Endothelial cell of umbilical vein (primary cell): ENCODE data around the gene SALL2. TPM values are rescaled to one million over a fixed set of nuclear protein-coding genes. Genes with fewer than 3 reads are reported as not detected.

ENCODE experiments used
- BruUV-seq: library from RNA; stranded (reverse); fragments of 400-500 nt; replicated peaks from 2 replicates; lab custom pipeline; 2021; lab: Mats Ljungman, UMichigan
- CTCF ChIA-PET: fragments of 300-600, 350-600 bp; sonication (Branson Sonifier 250); formaldehyde crosslinking; loops from one replicate; lab custom pipeline; 2021; ENCODE audit warnings: antibody characterized with exemption, inconsistent platforms; lab: Charles Lee
- POLR2A ChIA-PET: fragments of 300-600, 350-600 bp; sonication (Branson Sonifier 250); formaldehyde crosslinking; loops from one replicate; lab custom pipeline; 2021; ENCODE audit warnings: antibody characterized with exemption, inconsistent platforms; lab: Charles Lee
- DNase-seq: peaks from one replicate; pipeline ENCODE4 v3.0.0-alpha.2; 2011; ENCODE audit warnings: low read depth, low spot score
- FAIRE-seq: peaks from 2 replicates; lab custom pipeline; 2011; peaks lifted over from hg19 to GRCh38; lab: Jason Lieb, UNC
- H2AFZ ChIP-seq: 2 replicates; pipeline ENCODE4 v1.6.0; 2012; ENCODE audit warnings: low read depth, low read length, control low read depth, inconsistent platforms
- H3K27ac ChIP-seq: 2 replicates; pipeline ENCODE4 v1.5.1; 2011; ENCODE audit warnings: low read depth, mild to moderate bottlenecking, control low read depth, low read length, moderate library complexity; ENCODE audit not compliant: insufficient read depth
- H3K27me3 ChIP-seq, 2 experiments: 2 replicates each; pipeline versions ENCODE4 v1.6.0 to v1.6.1; 2011; ENCODE audit warnings: low read length in 2 of 2, mixed read lengths in 1 of 2; ENCODE audit not compliant: control insufficient read depth in 2 of 2, insufficient read depth in 2 of 2
- H3K36me3 ChIP-seq, 2 experiments: 2 replicates in 1 of 2; 3 replicates in 1 of 2; pipeline ENCODE4 v1.5.1; 2011; ENCODE audit warnings: low read length in 2 of 2, mild to moderate bottlenecking in 1 of 2, moderate library complexity in 1 of 2; ENCODE audit not compliant: control insufficient read depth in 2 of 2, insufficient read depth in 2 of 2; ENCODE audit errors: extremely low read depth in 1 of 2
- H3K4me1 ChIP-seq: 3 replicates; pipeline ENCODE4 v1.5.1; 2011; ENCODE audit warnings: mild to moderate bottlenecking, low read length; ENCODE audit not compliant: control insufficient read depth, insufficient read depth; ENCODE audit errors: extremely low read depth
- H3K4me2 ChIP-seq: 2 replicates; pipeline ENCODE4 v1.6.1; 2011; ENCODE audit warnings: low read length, control low read depth, mixed read lengths; ENCODE audit not compliant: insufficient read depth
- H3K4me3 ChIP-seq, 3 experiments: fragments of 200-600 bp in 1 of 3; sonication (generic), shearing (Covaris generic) in 1 of 3; replicated peaks in 1 of 3; 2 replicates each; pipeline ENCODE4 v1.5.1; 2011 to 2016; ENCODE audit warnings: control low read depth in 3 of 3, low read length in 3 of 3, mild to moderate bottlenecking in 2 of 3, inconsistent platforms in 1 of 3, low read depth in 1 of 3, moderate library complexity in 1 of 3; ENCODE audit not compliant: insufficient read depth in 1 of 3
- H3K79me2 ChIP-seq: 2 replicates; pipeline ENCODE4 v1.6.0; 2012; ENCODE audit warnings: low read length, inconsistent platforms; ENCODE audit not compliant: control insufficient read depth, insufficient read depth
- H3K9ac ChIP-seq: replicated peaks from 2 replicates; pipeline ENCODE3; 2011; ENCODE audit warnings: low read length, control low read depth; ENCODE audit not compliant: insufficient read depth; ENCODE audit errors: extremely low read depth
- H3K9me1 ChIP-seq: replicated peaks from 3 replicates; pipeline ENCODE4 v1.6.0; 2011; ENCODE audit warnings: mild to moderate bottlenecking, low read length; ENCODE audit not compliant: control insufficient read depth, insufficient read depth; ENCODE audit errors: extremely low read depth
- H3K9me3 ChIP-seq: replicated peaks from 2 replicates; pipeline ENCODE4 v1.5.1; 2012; ENCODE audit warnings: low read length, inconsistent platforms; ENCODE audit not compliant: control insufficient read depth, insufficient read depth
- H4K20me1 ChIP-seq: replicated peaks from 2 replicates; pipeline ENCODE3; 2011; ENCODE audit warnings: mild to moderate bottlenecking, low read length; ENCODE audit not compliant: control insufficient read depth, insufficient read depth; ENCODE audit errors: extremely low read depth
- EZH2 ChIP-seq: IDR thresholded peaks from 2 replicates; pipeline ENCODE4 v1.6.1; 2012; ENCODE audit warnings: borderline replicate concordance, low read depth, mild to moderate bottlenecking, moderate library complexity, low read length, inconsistent platforms; ENCODE audit not compliant: severe bottlenecking
- FOS ChIP-seq: IDR thresholded peaks from 2 replicates; pipeline ENCODE4 v1.6.1; 2011; ENCODE audit warnings: mild to moderate bottlenecking, low read length, moderate library complexity, borderline replicate concordance; ENCODE audit not compliant: insufficient read depth
- GATA2 ChIP-seq: IDR thresholded peaks from 2 replicates; pipeline ENCODE4 v1.7.0; 2011; ENCODE audit warnings: low read depth, mild to moderate bottlenecking, moderate library complexity, mixed read lengths, low read length; ENCODE audit not compliant: insufficient read length, insufficient read depth
- JUN ChIP-seq: IDR thresholded peaks from 2 replicates; pipeline ENCODE4 v1.6.1; 2011; ENCODE audit warnings: borderline replicate concordance, low read depth; ENCODE audit not compliant: insufficient read length, insufficient read depth
- MYC ChIP-seq: IDR thresholded peaks from one replicate; pipeline ENCODE4 v1.6.1; 2011; ENCODE audit warnings: mild to moderate bottlenecking, low read depth, low read length
- POLR2A ChIP-seq: IDR thresholded peaks from 2 replicates; pipeline ENCODE4 v1.6.1; 2012; ENCODE audit warnings: low read depth, mild to moderate bottlenecking, control low read depth, low read length
- POLR2AphosphoS5 ChIP-seq: IDR thresholded peaks from 2 replicates; pipeline ENCODE4 v1.6.1; 2012; ENCODE audit warnings: low read depth, mild to moderate bottlenecking, control low read depth, low read length, moderate library complexity; ENCODE audit not compliant: insufficient read depth
- dilution Hi-C: fragments of 300-500 bp; cut with MboI; formaldehyde crosslinking; loops from one replicate; pipeline ENCODE4 v1.15.0; 2019; ENCODE audit warnings: low sequenced_read_pairs; ENCODE audit not compliant: extremely low pct_ligation_motif_present
- intact Hi-C: fragments of 100-400 bp; cut with micrococcal nuclease; formaldehyde crosslinking; loops from one replicate; pipeline ENCODE4 v1.10.0; 2022
- polyA plus RNA-seq, 4 experiments: library from polyadenylated mRNA; depleted of rRNA in 3 of 4; stranded (reverse) in 3 of 4; unstranded in 1 of 4; fragments of >200 nt; gene quantifications; 2 replicates each; pipeline versions ENCODE4 v1.2.1 to v1.2.3, GENCODE V29; 2011 to 2012; ENCODE audit warnings: missing spikeins in 1 of 4
- total RNA-seq: library from RNA; stranded (reverse); gene quantifications from 2 replicates; pipeline ENCODE4 v1.2.3, GENCODE V29; 2021
- TF ChIP-seq, protein P1 (sequence below): IDR thresholded peaks from 2 replicates; pipeline ENCODE4 v1.6.1; 2011; ENCODE audit not compliant: insufficient read depth, insufficient read length
- TF ChIP-seq, protein P2 (sequence below), 2 donors: IDR thresholded peaks; 1 replicate in 1 of 2; 2 replicates in 1 of 2; pipeline ENCODE4 v1.5.1; 2011; ENCODE audit warnings: low read length in 2 of 2, mild to moderate bottlenecking in 2 of 2, moderate library complexity in 2 of 2, control low read depth in 1 of 2, inconsistent platforms in 1 of 2, low read depth in 1 of 2; ENCODE audit not compliant: insufficient read depth in 1 of 2; ENCODE audit errors: extremely low read depth in 1 of 2

Gene SALL2
- total and polyA plus RNA-seq, 2 donors (not counting 3 experiments of a cell fraction or from before 2014, with no cell fraction given), result 2.8 to 4.6 TPM

DNA sequence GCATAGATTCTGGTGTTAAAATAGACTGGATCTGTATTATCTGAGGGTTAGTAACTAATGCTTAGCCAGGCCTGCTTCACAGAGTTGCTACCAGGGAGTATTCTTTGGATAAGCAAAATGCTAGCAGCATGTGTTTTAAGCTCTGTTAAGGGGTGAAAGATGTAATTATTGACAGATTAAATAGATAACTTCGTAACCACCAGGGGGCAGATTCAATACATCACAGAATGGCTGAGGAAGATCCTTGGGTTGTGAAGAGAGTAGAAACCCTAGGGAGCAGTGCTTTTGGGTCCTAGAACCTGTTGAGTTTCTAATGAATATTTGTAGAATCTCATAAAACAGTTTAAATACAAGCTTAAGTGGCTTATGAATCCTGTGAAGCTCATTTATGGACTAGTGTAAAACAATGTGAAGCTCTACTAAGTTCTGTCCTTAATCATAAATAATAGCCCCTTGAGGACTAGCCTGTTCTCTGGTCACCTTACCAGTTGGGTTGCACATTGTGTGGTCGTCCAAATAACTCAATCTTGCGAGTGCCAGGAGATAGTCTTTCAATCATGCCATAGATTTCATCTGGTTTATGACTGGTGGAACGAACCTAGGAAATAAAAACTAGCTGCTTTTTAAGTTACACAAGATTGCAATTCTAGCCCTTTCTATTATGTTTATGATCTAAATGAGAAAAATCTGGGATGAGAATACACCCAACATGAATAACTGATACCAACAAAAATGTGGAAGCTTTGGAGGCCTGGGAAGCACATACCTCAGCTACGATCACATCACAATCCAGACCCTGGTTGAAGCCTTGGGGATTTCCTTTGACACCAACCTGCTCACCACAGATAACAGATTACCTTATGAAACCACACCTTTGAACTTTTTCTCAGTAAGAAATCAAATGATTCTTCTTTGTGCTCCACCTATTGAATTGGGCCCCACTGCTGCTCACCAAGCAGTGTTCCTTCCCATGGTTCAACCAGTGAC, 27.3 kb downstream of the SALL2 start:
- intact Hi-C loops (loop anchor here (1.0 kb wide), 1 partner anchor 58 kb away; no protein-coding TSS in a partner anchor), dilution Hi-C loops (no loop called here)
- Histone ChIP-seq H3K27me3 (no peaks in the 10 kb centered on the region), H3K9ac (no peak overlapping the region), H3K9me1 (no peaks in the 10 kb centered on the region), H3K4me1 (no peaks in the 10 kb centered on the region), H3K36me3 (peaks cover 35 to 38% of the 10 kb centered on the region in 2 experiments), H4K20me1 (no peaks in the 10 kb centered on the region), H2AFZ (no peak overlapping the region), H3K4me2 (no peak overlapping the region), H3K79me2 (peaks cover 9% of the 10 kb centered on the region), H3K4me3 (no peak overlapping the region), H3K27ac (no peak overlapping the region), H3K9me3 (no peaks in the 10 kb centered on the region)
- DNase-seq (peak; percentile 55), FAIRE-seq (peak; percentile 43)
- no peak for TF ChIP-seq MYC
- TF ChIP-seq, protein P1, sequence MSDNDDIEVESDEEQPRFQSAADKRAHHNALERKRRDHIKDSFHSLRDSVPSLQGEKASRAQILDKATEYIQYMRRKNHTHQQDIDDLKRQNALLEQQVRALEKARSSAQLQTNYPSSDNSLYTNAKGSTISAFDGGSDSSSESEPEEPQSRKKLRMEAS, result no peak
- TF ChIP-seq GATA2, result no peak
- TF ChIP-seq, protein P2, sequence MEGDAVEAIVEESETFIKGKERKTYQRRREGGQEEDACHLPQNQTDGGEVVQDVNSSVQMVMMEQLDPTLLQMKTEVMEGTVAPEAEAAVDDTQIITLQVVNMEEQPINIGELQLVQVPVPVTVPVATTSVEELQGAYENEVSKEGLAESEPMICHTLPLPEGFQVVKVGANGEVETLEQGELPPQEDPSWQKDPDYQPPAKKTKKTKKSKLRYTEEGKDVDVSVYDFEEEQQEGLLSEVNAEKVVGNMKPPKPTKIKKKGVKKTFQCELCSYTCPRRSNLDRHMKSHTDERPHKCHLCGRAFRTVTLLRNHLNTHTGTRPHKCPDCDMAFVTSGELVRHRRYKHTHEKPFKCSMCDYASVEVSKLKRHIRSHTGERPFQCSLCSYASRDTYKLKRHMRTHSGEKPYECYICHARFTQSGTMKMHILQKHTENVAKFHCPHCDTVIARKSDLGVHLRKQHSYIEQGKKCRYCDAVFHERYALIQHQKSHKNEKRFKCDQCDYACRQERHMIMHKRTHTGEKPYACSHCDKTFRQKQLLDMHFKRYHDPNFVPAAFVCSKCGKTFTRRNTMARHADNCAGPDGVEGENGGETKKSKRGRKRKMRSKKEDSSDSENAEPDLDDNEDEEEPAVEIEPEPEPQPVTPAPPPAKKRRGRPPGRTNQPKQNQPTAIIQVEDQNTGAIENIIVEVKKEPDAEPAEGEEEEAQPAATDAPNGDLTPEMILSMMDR (IDR thresholded peaks at IDR 0.05; ENCODE audit: extremely low read depth in 1 of 2, insufficient read depth in 1 of 2, low read depth in 1 of 2, low read length in 2 of 2), result peak; percentile 34 to 42
- no peak for TF ChIP-seq FOS
- TF ChIP-seq POLR2AphosphoS5, result no peak
- TF ChIP-seq EZH2, result no peak
- TF ChIP-seq JUN, result no peak
- peak; percentile 10 for TF ChIP-seq POLR2A
- ChIA-PET CTCF (interaction anchor here (0.5 to 2.8 kb wide), 31 partner anchors 9 to 212 kb away, joined by 3 to 128 read pairs (median 5); partner anchors contain the start of genes CHD8, METTL3, RAB2B and SALL2), POLR2A (no interaction called here)
- no TSS peak for BruUV-seq
